ENCODE measurements around the gene UBR1.
"Not testable (repeated sequence)": the region's sequence is repeated elsewhere in the genome, so short reads cannot be mapped to it uniquely, and the experiment has no call there.

DNA sequence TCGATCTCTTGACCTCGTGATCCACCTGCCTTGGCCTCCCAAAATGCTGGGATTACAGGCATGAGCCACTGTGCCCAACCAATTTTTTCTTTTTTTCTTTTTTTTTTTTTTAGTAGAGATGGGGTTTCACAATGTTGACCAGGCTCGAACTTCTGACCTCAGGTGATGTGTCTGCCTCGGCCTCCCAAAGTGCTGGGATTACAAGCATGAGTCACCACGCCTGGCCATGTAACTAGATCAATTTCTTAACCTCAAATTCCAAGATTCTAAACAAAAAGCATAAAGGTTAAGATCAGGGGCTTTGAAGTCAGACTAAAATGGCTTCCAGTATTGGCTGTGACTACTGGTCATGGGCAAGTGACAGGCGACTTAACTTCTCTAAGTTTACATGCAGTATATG, 126.7 kb downstream of the UBR1 start:
- TF ChIP-seq EZH2phosphoT487 (IDR thresholded peaks at IDR 0.05; ENCODE audit: insufficient read depth, low read depth); EZH2 (IDR thresholded peaks at IDR 0.05; ENCODE audit: insufficient read depth, poor library complexity, severe bottlenecking): not testable (repeated sequence)
